WTC11 (cell line): ENCODE measurements around the gene C12orf50. TPM values are rescaled to one million over a fixed set of nuclear protein-coding genes. Genes with fewer than 3 reads are reported as not detected.

Experiments
- ATAC-seq: fragments of 200-7000 bp; cut with Tn5 transposase; 2 replicates; pipeline ENCODE4 v1.10.0; 2021; ENCODE audit warnings: mild to moderate bottlenecking, moderate library complexity
- CTCF ChIA-PET: fragments of 300-600 bp; sonication (Branson Sonifier 250); formaldehyde crosslinking; loops from one replicate; lab custom pipeline; 2021; ENCODE audit warnings: antibody characterized with exemption; lab: Charles Lee
- POLR2A ChIA-PET: fragments of 350-600 bp; sonication (Branson Sonifier 250); formaldehyde crosslinking; loops from one replicate; lab custom pipeline; 2021; ENCODE audit warnings: antibody characterized with exemption; lab: Charles Lee
- DNase-seq: peaks from one replicate; pipeline ENCODE4 v3.0.0; 2021; ENCODE audit warnings: low spot score
- H3K27ac Mint-ChIP-seq: 2 replicates; pipeline ENCODE4 v1.8.0; 2021; ENCODE audit warnings: mixed read lengths
- H3K27me3 Mint-ChIP-seq: 2 replicates; pipeline ENCODE4 v1.8.0; 2021; ENCODE audit warnings: low read depth, mild to moderate bottlenecking, moderate library complexity, mixed read lengths
- H3K36me3 Mint-ChIP-seq: 2 replicates; pipeline ENCODE4 v1.8.0; 2021; ENCODE audit warnings: mixed read lengths
- H3K4me1 Mint-ChIP-seq: 2 replicates; pipeline ENCODE4 v1.8.0; 2022; ENCODE audit warnings: mixed read lengths
- H3K4me3 Mint-ChIP-seq: 2 replicates; pipeline ENCODE4 v1.8.0; 2021; ENCODE audit warnings: mild to moderate bottlenecking, moderate library complexity, mixed read lengths
- H3K9me3 Mint-ChIP-seq: 2 replicates; pipeline ENCODE4 v1.8.0; 2021; ENCODE audit warnings: mixed read lengths
- CREB1 ChIP-seq: sonication (generic); formaldehyde crosslinking; IDR thresholded peaks from 2 replicates; pipeline ENCODE4 v1.8.0; 2023; ENCODE audit warnings: mild to moderate bottlenecking, missing genetic modification reagents
- FOXP1 ChIP-seq: sonication (generic); formaldehyde crosslinking; IDR thresholded peaks from 2 replicates; pipeline ENCODE4 v1.8.0; 2022; ENCODE audit warnings: missing genetic modification reagents, mild to moderate bottlenecking, moderate library complexity, borderline replicate concordance
- JAZF1 ChIP-seq: fragments of 250-450 bp; sonication (Bioruptor Pico); IDR thresholded peaks from 2 replicates; pipeline ENCODE4 v1.9.0; 2021; ENCODE audit warnings: moderate library complexity, mild to moderate bottlenecking, inconsistent platforms
- JUN ChIP-seq: sonication (generic); formaldehyde crosslinking; IDR thresholded peaks from 2 replicates; pipeline ENCODE4 v1.8.0; 2023; ENCODE audit warnings: mild to moderate bottlenecking, missing genetic modification reagents
- TEAD4 ChIP-seq: sonication (generic); formaldehyde crosslinking; IDR thresholded peaks from 2 replicates; pipeline ENCODE4 v1.8.0; 2022; ENCODE audit warnings: mild to moderate bottlenecking, missing genetic modification reagents
- ZNF219 ChIP-seq: sonication (generic); formaldehyde crosslinking; IDR thresholded peaks from 2 replicates; pipeline ENCODE4 v1.8.0; 2023; ENCODE audit warnings: missing genetic modification reagents, mild to moderate bottlenecking, borderline replicate concordance
- ZNF232 ChIP-seq: sonication (generic); formaldehyde crosslinking; IDR thresholded peaks from 2 replicates; pipeline ENCODE4 v1.8.0; 2022; ENCODE audit warnings: mild to moderate bottlenecking, missing genetic modification reagents
- total RNA-seq: library from RNA; stranded (reverse); gene quantifications from 3 replicates; pipeline ENCODE4 v1.2.3, GENCODE V29; 2021
- TF ChIP-seq, protein P1 (sequence below): fragments of 200-600 bp; IDR thresholded peaks from 2 replicates; pipeline ENCODE4 v1.8.0; 2022; ENCODE audit warnings: antibody characterized with exemption
- TF ChIP-seq, protein P2 (sequence below): fragments of 250-450 bp; sonication (Bioruptor Pico); IDR thresholded peaks from 2 replicates; pipeline ENCODE4 v1.9.0; 2021; ENCODE audit warnings: moderate library complexity, mild to moderate bottlenecking, inconsistent platforms, borderline replicate concordance
- TF ChIP-seq, protein P3 (sequence below): sonication (generic); formaldehyde crosslinking; IDR thresholded peaks from 2 replicates; pipeline ENCODE4 v1.8.1; 2022; ENCODE audit warnings: mild to moderate bottlenecking, moderate library complexity, missing genetic modification reagents
- TF ChIP-seq, protein P4 (sequence below): sonication (generic); formaldehyde crosslinking; IDR thresholded peaks from 2 replicates; pipeline ENCODE4 v1.8.1; 2023; ENCODE audit warnings: mild to moderate bottlenecking, missing genetic modification reagents, borderline replicate concordance
- TF ChIP-seq, protein P5 (sequence below): sonication (generic); formaldehyde crosslinking; IDR thresholded peaks from 2 replicates; pipeline ENCODE4 v1.8.1; 2023; ENCODE audit warnings: mild to moderate bottlenecking, missing genetic modification reagents
- TF ChIP-seq, protein P6 (sequence below): sonication (generic); formaldehyde crosslinking; IDR thresholded peaks from 2 replicates; pipeline ENCODE4 v1.8.1; 2022; ENCODE audit warnings: missing genetic modification reagents, borderline replicate concordance
- TF ChIP-seq, protein P7 (sequence below): fragments of 250-450 bp; sonication (Bioruptor Pico); IDR thresholded peaks from 2 replicates; pipeline ENCODE4 v2.1.2; 2022; ENCODE audit warnings: mild to moderate bottlenecking, moderate library complexity

C12orf50 gene
- total RNA-seq, 1 experiment from 2014 or later, result not detected

DNA sequence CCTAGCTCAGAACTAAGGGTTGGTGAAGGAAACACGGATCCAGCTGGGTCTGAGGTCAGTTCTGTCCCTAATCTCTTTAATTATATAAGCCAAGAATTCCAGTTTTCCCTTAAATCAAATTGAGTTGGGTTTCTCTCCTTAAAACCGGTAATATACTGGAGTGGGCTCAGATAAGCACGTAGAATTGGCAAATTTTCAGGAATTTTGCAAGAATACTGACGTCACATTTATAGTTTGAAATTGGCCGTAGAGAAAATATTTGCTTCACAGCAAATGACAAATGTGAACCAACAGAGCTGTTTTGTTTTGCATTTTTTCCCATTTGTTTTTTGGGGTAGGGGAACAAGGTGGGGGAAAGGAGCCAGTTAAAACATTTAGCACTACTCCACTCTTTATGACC lies 17.4 kb downstream of the C12orf50 start:
- Mint-ChIP-seq H3K4me1 (no peaks in the 10 kb centered on the region), H3K27ac (no peak overlapping the region), H3K36me3 (peaks cover 4% of the 10 kb centered on the region), H3K27me3 (no peaks in the 10 kb centered on the region), H3K9me3 (peaks cover 8% of the 10 kb centered on the region), H3K4me3 (no peak overlapping the region)
- TF ChIP-seq, protein P1, sequence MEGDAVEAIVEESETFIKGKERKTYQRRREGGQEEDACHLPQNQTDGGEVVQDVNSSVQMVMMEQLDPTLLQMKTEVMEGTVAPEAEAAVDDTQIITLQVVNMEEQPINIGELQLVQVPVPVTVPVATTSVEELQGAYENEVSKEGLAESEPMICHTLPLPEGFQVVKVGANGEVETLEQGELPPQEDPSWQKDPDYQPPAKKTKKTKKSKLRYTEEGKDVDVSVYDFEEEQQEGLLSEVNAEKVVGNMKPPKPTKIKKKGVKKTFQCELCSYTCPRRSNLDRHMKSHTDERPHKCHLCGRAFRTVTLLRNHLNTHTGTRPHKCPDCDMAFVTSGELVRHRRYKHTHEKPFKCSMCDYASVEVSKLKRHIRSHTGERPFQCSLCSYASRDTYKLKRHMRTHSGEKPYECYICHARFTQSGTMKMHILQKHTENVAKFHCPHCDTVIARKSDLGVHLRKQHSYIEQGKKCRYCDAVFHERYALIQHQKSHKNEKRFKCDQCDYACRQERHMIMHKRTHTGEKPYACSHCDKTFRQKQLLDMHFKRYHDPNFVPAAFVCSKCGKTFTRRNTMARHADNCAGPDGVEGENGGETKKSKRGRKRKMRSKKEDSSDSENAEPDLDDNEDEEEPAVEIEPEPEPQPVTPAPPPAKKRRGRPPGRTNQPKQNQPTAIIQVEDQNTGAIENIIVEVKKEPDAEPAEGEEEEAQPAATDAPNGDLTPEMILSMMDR, result no peak
- TF ChIP-seq, protein P2, sequence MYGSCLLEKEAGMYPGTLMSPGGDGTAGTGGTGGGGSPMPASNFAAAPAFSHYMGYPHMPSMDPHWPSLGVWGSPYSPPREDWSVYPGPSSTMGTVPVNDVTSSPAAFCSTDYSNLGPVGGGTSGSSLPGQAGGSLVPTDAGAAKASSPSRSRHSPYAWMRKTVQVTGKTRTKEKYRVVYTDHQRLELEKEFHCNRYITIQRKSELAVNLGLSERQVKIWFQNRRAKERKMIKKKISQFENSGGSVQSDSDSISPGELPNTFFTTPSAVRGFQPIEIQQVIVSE (CRISPR knock-in tag), result no peak
- TF ChIP-seq JAZF1 (CRISPR knock-in tag) (no peak), CREB1 (CRISPR knock-in tag) (no peak), ZNF232 (CRISPR knock-in tag) (no peak), TEAD4 (CRISPR knock-in tag) (no peak), JUN (CRISPR knock-in tag) (no peak), FOXP1 (no peak), ZNF219 (CRISPR knock-in tag) (no peak)
- TF ChIP-seq, protein P3, sequence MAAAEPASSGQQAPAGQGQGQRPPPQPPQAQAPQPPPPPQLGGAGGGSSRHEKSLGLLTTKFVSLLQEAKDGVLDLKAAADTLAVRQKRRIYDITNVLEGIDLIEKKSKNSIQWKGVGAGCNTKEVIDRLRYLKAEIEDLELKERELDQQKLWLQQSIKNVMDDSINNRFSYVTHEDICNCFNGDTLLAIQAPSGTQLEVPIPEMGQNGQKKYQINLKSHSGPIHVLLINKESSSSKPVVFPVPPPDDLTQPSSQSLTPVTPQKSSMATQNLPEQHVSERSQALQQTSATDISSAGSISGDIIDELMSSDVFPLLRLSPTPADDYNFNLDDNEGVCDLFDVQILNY, result no peak
- TF ChIP-seq, protein P4, sequence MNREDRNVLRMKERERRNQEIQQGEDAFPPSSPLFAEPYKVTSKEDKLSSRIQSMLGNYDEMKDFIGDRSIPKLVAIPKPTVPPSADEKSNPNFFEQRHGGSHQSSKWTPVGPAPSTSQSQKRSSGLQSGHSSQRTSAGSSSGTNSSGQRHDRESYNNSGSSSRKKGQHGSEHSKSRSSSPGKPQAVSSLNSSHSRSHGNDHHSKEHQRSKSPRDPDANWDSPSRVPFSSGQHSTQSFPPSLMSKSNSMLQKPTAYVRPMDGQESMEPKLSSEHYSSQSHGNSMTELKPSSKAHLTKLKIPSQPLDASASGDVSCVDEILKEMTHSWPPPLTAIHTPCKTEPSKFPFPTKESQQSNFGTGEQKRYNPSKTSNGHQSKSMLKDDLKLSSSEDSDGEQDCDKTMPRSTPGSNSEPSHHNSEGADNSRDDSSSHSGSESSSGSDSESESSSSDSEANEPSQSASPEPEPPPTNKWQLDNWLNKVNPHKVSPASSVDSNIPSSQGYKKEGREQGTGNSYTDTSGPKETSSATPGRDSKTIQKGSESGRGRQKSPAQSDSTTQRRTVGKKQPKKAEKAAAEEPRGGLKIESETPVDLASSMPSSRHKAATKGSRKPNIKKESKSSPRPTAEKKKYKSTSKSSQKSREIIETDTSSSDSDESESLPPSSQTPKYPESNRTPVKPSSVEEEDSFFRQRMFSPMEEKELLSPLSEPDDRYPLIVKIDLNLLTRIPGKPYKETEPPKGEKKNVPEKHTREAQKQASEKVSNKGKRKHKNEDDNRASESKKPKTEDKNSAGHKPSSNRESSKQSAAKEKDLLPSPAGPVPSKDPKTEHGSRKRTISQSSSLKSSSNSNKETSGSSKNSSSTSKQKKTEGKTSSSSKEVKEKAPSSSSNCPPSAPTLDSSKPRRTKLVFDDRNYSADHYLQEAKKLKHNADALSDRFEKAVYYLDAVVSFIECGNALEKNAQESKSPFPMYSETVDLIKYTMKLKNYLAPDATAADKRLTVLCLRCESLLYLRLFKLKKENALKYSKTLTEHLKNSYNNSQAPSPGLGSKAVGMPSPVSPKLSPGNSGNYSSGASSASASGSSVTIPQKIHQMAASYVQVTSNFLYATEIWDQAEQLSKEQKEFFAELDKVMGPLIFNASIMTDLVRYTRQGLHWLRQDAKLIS, result no peak
- TF ChIP-seq, protein P5, sequence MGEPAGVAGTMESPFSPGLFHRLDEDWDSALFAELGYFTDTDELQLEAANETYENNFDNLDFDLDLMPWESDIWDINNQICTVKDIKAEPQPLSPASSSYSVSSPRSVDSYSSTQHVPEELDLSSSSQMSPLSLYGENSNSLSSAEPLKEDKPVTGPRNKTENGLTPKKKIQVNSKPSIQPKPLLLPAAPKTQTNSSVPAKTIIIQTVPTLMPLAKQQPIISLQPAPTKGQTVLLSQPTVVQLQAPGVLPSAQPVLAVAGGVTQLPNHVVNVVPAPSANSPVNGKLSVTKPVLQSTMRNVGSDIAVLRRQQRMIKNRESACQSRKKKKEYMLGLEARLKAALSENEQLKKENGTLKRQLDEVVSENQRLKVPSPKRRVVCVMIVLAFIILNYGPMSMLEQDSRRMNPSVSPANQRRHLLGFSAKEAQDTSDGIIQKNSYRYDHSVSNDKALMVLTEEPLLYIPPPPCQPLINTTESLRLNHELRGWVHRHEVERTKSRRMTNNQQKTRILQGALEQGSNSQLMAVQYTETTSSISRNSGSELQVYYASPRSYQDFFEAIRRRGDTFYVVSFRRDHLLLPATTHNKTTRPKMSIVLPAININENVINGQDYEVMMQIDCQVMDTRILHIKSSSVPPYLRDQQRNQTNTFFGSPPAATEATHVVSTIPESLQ (CRISPR knock-in tag), result no peak
- TF ChIP-seq, protein P6, sequence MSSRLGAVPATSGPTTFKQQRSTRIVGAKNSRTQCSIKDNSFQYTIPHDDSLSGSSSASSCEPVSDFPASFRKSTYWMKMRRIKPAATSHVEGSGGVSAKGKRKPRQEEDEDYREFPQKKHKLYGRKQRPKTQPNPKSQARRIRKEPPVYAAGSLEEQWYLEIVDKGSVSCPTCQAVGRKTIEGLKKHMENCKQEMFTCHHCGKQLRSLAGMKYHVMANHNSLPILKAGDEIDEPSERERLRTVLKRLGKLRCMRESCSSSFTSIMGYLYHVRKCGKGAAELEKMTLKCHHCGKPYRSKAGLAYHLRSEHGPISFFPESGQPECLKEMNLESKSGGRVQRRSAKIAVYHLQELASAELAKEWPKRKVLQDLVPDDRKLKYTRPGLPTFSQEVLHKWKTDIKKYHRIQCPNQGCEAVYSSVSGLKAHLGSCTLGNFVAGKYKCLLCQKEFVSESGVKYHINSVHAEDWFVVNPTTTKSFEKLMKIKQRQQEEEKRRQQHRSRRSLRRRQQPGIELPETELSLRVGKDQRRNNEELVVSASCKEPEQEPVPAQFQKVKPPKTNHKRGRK (CRISPR knock-in tag), result no peak
- TF ChIP-seq, protein P7, sequence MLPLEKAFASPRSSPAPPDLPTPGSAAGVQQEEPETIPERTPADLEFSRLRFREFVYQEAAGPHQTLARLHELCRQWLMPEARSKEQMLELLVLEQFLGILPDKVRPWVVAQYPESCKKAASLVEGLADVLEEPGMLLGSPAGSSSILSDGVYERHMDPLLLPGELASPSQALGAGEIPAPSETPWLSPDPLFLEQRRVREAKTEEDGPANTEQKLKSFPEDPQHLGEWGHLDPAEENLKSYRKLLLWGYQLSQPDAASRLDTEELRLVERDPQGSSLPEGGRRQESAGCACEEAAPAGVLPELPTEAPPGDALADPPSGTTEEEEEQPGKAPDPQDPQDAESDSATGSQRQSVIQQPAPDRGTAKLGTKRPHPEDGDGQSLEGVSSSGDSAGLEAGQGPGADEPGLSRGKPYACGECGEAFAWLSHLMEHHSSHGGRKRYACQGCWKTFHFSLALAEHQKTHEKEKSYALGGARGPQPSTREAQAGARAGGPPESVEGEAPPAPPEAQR (CRISPR knock-in tag), result no peak
- CTCF ChIA-PET, result no interaction called here
- DNase-seq (no peak), ATAC-seq (no peak)
- POLR2A ChIA-PET, result no interaction called here
